Measurements from ENCODE around the gene FOXL3.

DNA sequence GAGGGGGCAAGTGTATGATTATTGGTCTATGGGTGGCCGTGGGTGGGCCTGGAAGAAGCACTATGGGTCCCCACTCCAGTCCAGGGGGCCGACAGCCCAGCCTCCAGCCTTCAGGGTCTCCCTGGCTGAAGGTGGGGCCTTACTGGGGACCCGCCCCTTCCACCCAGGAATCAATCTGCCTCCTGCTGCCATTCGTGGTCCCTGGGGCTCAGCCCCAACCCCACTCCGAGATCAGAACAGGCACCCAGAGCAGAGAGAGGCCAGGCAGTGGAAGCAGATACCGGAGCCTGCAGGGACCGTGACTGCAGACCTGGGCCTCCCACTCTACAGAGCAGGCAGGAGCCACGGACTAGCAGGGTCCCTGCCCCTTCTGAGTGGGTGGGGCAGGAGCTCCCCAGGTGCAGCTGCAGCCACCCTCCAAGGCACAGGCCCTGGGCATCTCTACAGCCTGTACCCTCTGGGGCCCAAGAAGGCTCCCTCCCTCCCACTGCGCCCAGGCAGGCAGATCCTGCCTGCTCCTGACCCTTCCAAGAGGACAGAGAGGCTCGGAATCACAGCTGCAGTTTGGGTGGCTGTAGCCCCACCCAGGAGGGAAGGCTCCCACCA, 13.6 kb upstream of the FOXL3 start:
- TF ChIP-seq, protein P1, sequence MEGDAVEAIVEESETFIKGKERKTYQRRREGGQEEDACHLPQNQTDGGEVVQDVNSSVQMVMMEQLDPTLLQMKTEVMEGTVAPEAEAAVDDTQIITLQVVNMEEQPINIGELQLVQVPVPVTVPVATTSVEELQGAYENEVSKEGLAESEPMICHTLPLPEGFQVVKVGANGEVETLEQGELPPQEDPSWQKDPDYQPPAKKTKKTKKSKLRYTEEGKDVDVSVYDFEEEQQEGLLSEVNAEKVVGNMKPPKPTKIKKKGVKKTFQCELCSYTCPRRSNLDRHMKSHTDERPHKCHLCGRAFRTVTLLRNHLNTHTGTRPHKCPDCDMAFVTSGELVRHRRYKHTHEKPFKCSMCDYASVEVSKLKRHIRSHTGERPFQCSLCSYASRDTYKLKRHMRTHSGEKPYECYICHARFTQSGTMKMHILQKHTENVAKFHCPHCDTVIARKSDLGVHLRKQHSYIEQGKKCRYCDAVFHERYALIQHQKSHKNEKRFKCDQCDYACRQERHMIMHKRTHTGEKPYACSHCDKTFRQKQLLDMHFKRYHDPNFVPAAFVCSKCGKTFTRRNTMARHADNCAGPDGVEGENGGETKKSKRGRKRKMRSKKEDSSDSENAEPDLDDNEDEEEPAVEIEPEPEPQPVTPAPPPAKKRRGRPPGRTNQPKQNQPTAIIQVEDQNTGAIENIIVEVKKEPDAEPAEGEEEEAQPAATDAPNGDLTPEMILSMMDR (IDR thresholded peaks at IDR 0.05), result no peak
- TF ChIP-seq, protein P2, sequence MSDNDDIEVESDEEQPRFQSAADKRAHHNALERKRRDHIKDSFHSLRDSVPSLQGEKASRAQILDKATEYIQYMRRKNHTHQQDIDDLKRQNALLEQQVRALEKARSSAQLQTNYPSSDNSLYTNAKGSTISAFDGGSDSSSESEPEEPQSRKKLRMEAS (IDR thresholded peaks at IDR 0.05), result no peak
- TF ChIP-seq, protein P3, sequence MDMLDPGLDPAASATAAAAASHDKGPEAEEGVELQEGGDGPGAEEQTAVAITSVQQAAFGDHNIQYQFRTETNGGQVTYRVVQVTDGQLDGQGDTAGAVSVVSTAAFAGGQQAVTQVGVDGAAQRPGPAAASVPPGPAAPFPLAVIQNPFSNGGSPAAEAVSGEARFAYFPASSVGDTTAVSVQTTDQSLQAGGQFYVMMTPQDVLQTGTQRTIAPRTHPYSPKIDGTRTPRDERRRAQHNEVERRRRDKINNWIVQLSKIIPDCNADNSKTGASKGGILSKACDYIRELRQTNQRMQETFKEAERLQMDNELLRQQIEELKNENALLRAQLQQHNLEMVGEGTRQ (IDR thresholded peaks at IDR 0.05), result no peak
- TF ChIP-seq, protein P4, sequence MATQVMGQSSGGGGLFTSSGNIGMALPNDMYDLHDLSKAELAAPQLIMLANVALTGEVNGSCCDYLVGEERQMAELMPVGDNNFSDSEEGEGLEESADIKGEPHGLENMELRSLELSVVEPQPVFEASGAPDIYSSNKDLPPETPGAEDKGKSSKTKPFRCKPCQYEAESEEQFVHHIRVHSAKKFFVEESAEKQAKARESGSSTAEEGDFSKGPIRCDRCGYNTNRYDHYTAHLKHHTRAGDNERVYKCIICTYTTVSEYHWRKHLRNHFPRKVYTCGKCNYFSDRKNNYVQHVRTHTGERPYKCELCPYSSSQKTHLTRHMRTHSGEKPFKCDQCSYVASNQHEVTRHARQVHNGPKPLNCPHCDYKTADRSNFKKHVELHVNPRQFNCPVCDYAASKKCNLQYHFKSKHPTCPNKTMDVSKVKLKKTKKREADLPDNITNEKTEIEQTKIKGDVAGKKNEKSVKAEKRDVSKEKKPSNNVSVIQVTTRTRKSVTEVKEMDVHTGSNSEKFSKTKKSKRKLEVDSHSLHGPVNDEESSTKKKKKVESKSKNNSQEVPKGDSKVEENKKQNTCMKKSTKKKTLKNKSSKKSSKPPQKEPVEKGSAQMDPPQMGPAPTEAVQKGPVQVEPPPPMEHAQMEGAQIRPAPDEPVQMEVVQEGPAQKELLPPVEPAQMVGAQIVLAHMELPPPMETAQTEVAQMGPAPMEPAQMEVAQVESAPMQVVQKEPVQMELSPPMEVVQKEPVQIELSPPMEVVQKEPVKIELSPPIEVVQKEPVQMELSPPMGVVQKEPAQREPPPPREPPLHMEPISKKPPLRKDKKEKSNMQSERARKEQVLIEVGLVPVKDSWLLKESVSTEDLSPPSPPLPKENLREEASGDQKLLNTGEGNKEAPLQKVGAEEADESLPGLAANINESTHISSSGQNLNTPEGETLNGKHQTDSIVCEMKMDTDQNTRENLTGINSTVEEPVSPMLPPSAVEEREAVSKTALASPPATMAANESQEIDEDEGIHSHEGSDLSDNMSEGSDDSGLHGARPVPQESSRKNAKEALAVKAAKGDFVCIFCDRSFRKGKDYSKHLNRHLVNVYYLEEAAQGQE (IDR thresholded peaks at IDR 0.05), result no peak
- no peak for TF ChIP-seq CEBPB (IDR thresholded peaks at IDR 0.05)
- no peak for TF ChIP-seq POLR2A (IDR thresholded peaks at IDR 0.05; ENCODE audit: low read length)
- no peak for TF ChIP-seq KDM1A (IDR thresholded peaks at IDR 0.05; ENCODE audit: low read depth)
- TF ChIP-seq RNF2 (IDR thresholded peaks at IDR 0.05; ENCODE audit: borderline replicate concordance, low read depth), result no peak

All from A549 (cell line).